Neural progenitor cell (in vitro differentiated cells): ENCODE measurements around the gene AUTS2. TPM values are rescaled to one million over a fixed set of nuclear protein-coding genes. Genes with fewer than 3 reads are reported as not detected.

ENCODE experiments used
- DNase-seq: peaks from one replicate; pipeline ENCODE4 v3.0.0-alpha.2; 2016; ENCODE audit warnings: low spot score
- H2AFZ ChIP-seq: fragments of 200-600 bp; sonication (generic); replicated peaks from 2 replicates; pipeline ENCODE4 v1.6.1; 2016; ENCODE audit warnings: antibody characterized with exemption
- H3F3A ChIP-seq: fragments of 200-600 bp; sonication (generic); 2 replicates; pipeline ENCODE4 v1.6.1; 2016; ENCODE audit warnings: antibody characterized with exemption, low read depth
- H3K27ac ChIP-seq: fragments of 200-600 bp; sonication (generic); 2 replicates; pipeline ENCODE4 v1.5.1; 2016; ENCODE audit warnings: mild to moderate bottlenecking
- H3K27me3 ChIP-seq: fragments of 200-600 bp; sonication (generic); 2 replicates; pipeline ENCODE4 v1.6.1; 2016; ENCODE audit warnings: mild to moderate bottlenecking, moderate library complexity
- H3K36me3 ChIP-seq: fragments of 200-600 bp; sonication (generic); 2 replicates; pipeline ENCODE4 v1.5.1; 2016
- H3K4me1 ChIP-seq: fragments of 200-600 bp; sonication (generic); 2 replicates; pipeline ENCODE4 v1.6.1; 2016; ENCODE audit warnings: mixed run types
- H3K4me2 ChIP-seq: fragments of 200-600 bp; sonication (generic); 2 replicates; pipeline ENCODE4 v1.6.1; 2016
- H3K4me3 ChIP-seq: fragments of 200-600 bp; sonication (generic); 2 replicates; pipeline ENCODE4 v1.5.1; 2016
- H3K79me2 ChIP-seq: fragments of 200-600 bp; sonication (generic); 2 replicates; pipeline ENCODE4 v1.6.1; 2016; ENCODE audit warnings: low read depth
- H3K9ac ChIP-seq: fragments of 200-600 bp; sonication (generic); 2 replicates; pipeline ENCODE4 v1.6.1; 2016
- H3K9me3 ChIP-seq: fragments of 200-600 bp; sonication (generic); 2 replicates; pipeline ENCODE4 v1.5.1; 2016; ENCODE audit warnings: low read depth
- H4K20me1 ChIP-seq: fragments of 200-600 bp; sonication (generic); 2 replicates; pipeline ENCODE4 v1.6.1; 2016; ENCODE audit warnings: low read depth
- H3K27ac Mint-ChIP-seq: 3 replicates; pipeline ENCODE4 v1.8.0; 2021; ENCODE audit warnings: mixed read lengths
- H3K27me3 Mint-ChIP-seq: 2 replicates; pipeline ENCODE4 v1.8.0; 2022; ENCODE audit warnings: low read depth, mild to moderate bottlenecking, inconsistent platforms, moderate library complexity, mixed read lengths; ENCODE audit not compliant: insufficient read depth
- H3K36me3 Mint-ChIP-seq: 3 replicates; pipeline ENCODE4 v1.8.0; 2021; ENCODE audit warnings: mixed read lengths
- H3K4me1 Mint-ChIP-seq: 3 replicates; pipeline ENCODE4 v1.8.0; 2021; ENCODE audit warnings: mixed read lengths
- H3K4me3 Mint-ChIP-seq: 3 replicates; pipeline ENCODE4 v1.8.0; 2021; ENCODE audit warnings: mild to moderate bottlenecking, moderate library complexity, mixed read lengths
- H3K9me3 Mint-ChIP-seq: 3 replicates; pipeline ENCODE4 v1.8.0; 2020; ENCODE audit warnings: mixed read lengths
- EZH2 ChIP-seq: fragments of 200-600 bp; sonication (generic); IDR thresholded peaks from 2 replicates; pipeline ENCODE4 v1.6.1; 2017; ENCODE audit warnings: antibody characterized with exemption, mild to moderate bottlenecking, moderate library complexity
- EZH2phosphoT487 ChIP-seq: fragments of 200-600 bp; sonication (generic); IDR thresholded peaks from 2 replicates; pipeline ENCODE4 v1.6.1; 2017; ENCODE audit warnings: antibody characterized with exemption
- total RNA-seq: library from RNA; depleted of rRNA; stranded (reverse); fragments of >200 nt; gene quantifications from 2 replicates; pipeline ENCODE4 v1.2.3, GENCODE V29; 2015; ENCODE audit warnings: low replicate concordance
- TF ChIP-seq, protein P1 (sequence below): fragments of 200-600 bp; sonication (generic); IDR thresholded peaks from 2 replicates; pipeline ENCODE4 v1.5.1; 2017; ENCODE audit warnings: antibody characterized with exemption, mild to moderate bottlenecking

AUTS2 gene
- total RNA-seq, 1 donor from 2014 or later = 50.0 TPM

DNA sequence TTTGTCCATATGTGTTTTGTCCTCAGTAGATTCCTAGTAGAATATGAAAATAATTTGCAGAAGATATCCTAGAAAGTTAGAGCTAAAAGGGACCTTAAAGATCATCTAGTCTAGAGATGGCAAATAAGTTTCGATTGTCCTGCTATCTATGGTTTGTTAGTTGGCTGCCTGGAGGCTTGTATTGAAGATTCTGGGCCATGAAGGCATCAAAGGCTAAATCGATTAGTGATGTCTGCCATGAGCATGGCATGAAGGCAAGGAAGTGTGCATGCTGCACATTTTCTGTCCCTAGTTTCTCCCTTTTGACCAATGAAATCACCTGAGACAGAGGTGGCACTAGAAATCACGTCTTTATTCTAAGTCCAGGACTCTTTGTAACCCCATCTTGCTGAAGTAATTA lies 979.9 kb downstream of the AUTS2 start:
- Mint-ChIP-seq H3K27ac (no peak overlapping the region), H3K4me1 (peaks cover 69% of the 10 kb centered on the region), H3K27me3 (peaks cover 30% of the 10 kb centered on the region)

GRCh38 chr7:70579397-70580097 lies 981.3 kb downstream of the AUTS2 start:
- no peak overlapping the region for H2AFZ ChIP-seq
- Mint-ChIP-seq H3K9me3 (peaks cover 7% of the 10 kb centered on the region), H3K27me3 (peaks cover 39% of the 10 kb centered on the region)

More for the DNA sequence above, 979.9 kb downstream of the AUTS2 start:
- Histone ChIP-seq H3K9me3 (no peaks in the 10 kb centered on the region), H2AFZ (no peak overlapping the region), H3K36me3 (no peaks in the 10 kb centered on the region), H3F3A (peaks cover 23% of the 10 kb centered on the region), H3K79me2 (no peaks in the 10 kb centered on the region), H3K27me3 (peaks cover 64% of the 10 kb centered on the region), H4K20me1 (peaks cover 44% of the 10 kb centered on the region), H3K4me2 (no peak overlapping the region), H3K27ac (no peak overlapping the region), H3K9ac (no peak overlapping the region), H3K4me3 (no peak overlapping the region), H3K4me1 (peaks cover 38% of the 10 kb centered on the region)
- TF ChIP-seq, protein P1, sequence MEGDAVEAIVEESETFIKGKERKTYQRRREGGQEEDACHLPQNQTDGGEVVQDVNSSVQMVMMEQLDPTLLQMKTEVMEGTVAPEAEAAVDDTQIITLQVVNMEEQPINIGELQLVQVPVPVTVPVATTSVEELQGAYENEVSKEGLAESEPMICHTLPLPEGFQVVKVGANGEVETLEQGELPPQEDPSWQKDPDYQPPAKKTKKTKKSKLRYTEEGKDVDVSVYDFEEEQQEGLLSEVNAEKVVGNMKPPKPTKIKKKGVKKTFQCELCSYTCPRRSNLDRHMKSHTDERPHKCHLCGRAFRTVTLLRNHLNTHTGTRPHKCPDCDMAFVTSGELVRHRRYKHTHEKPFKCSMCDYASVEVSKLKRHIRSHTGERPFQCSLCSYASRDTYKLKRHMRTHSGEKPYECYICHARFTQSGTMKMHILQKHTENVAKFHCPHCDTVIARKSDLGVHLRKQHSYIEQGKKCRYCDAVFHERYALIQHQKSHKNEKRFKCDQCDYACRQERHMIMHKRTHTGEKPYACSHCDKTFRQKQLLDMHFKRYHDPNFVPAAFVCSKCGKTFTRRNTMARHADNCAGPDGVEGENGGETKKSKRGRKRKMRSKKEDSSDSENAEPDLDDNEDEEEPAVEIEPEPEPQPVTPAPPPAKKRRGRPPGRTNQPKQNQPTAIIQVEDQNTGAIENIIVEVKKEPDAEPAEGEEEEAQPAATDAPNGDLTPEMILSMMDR = no peak
- TF ChIP-seq EZH2 (no peak), EZH2phosphoT487 (no peak)
- no peak overlapping the region for H3K4me3 Mint-ChIP-seq
- DNase-seq = no peak
- peaks cover 7% of the 10 kb centered on the region for H3K9me3 Mint-ChIP-seq
- H3K36me3 Mint-ChIP-seq = peaks cover 14% of the 10 kb centered on the region

GRCh38 chr7:70580161-70580560 lies 981.9 kb downstream of the AUTS2 start:
- H3K4me3 Mint-ChIP-seq = no peak overlapping the region
- H3K27me3 Mint-ChIP-seq = peaks cover 41% of the 10 kb centered on the region
- H3K27ac Mint-ChIP-seq = no peak overlapping the region
- Histone ChIP-seq H3F3A (peaks cover 21% of the 10 kb centered on the region), H3K79me2 (no peaks in the 10 kb centered on the region), H3K27me3 (peaks cover 51% of the 10 kb centered on the region), H2AFZ (no peak overlapping the region), H3K4me3 (no peak overlapping the region), H3K9me3 (no peaks in the 10 kb centered on the region), H3K27ac (no peak overlapping the region), H3K36me3 (no peaks in the 10 kb centered on the region), H4K20me1 (peaks cover 41% of the 10 kb centered on the region), H3K4me2 (no peak overlapping the region), H3K9ac (no peak overlapping the region), H3K4me1 (peaks cover 40% of the 10 kb centered on the region)
- TF ChIP-seq EZH2phosphoT487 (no peak), EZH2 (no peak)
- TF ChIP-seq, protein P1 = no peak
- DNase-seq = no peak
- H3K36me3 Mint-ChIP-seq = peaks cover 14% of the 10 kb centered on the region
- peaks cover 67% of the 10 kb centered on the region for H3K4me1 Mint-ChIP-seq
- H3K9me3 Mint-ChIP-seq = peaks cover 7% of the 10 kb centered on the region

More at GRCh38 chr7:70579397-70580097, 981.3 kb downstream of the AUTS2 start:
- no peak for DNase-seq
- TF ChIP-seq, protein P1 = no peak
- TF ChIP-seq EZH2 (no peak), EZH2phosphoT487 (no peak)
- Mint-ChIP-seq H3K4me3 (no peak overlapping the region), H3K4me1 (peaks cover 68% of the 10 kb centered on the region), H3K27ac (no peak overlapping the region), H3K36me3 (peaks cover 14% of the 10 kb centered on the region)
- H3K9me3 ChIP-seq = no peaks in the 10 kb centered on the region
- H3K4me2 ChIP-seq = no peak overlapping the region
- no peak overlapping the region for H3K27ac ChIP-seq
- H3K27me3 ChIP-seq = peaks cover 55% of the 10 kb centered on the region
- no peaks in the 10 kb centered on the region for H3K36me3 ChIP-seq
- H3F3A ChIP-seq = peaks cover 19% of the 10 kb centered on the region
- no peak overlapping the region for H3K4me3 ChIP-seq
- H3K79me2 ChIP-seq = no peaks in the 10 kb centered on the region
- no peak overlapping the region for H3K9ac ChIP-seq
- peaks cover 40% of the 10 kb centered on the region for H3K4me1 ChIP-seq
- peaks cover 41% of the 10 kb centered on the region for H4K20me1 ChIP-seq
